Prostate gland (tissue), 2 donors: Measurements from ENCODE around the gene THRSP.

ENCODE experiments used
- POLR2A ChIP-seq: fragments of 450-650 bp; IDR thresholded peaks from one replicate; pipeline ENCODE4 v1.6.1; 2016; ENCODE audit warnings: antibody characterized with exemption, mild to moderate bottlenecking
- POLR2AphosphoS5 ChIP-seq: sonication (generic); formaldehyde crosslinking; IDR thresholded peaks from one replicate; pipeline ENCODE4 v1.6.1; 2017; ENCODE audit warnings: antibody characterized with exemption
- TF ChIP-seq, protein P1 (sequence below), 4 experiments: fragments of 200-600 bp in 2 of 4; fragments of 450-650 bp in 2 of 4; sonication (generic) in 2 of 4; IDR thresholded peaks; 1 replicate in 3 of 4; 2 replicates in 1 of 4; pipeline ENCODE4 v1.5.1; 2016 to 2019; ENCODE audit warnings: antibody characterized with exemption in 4 of 4, mild to moderate bottlenecking in 2 of 4, moderate library complexity in 2 of 4

DNA sequence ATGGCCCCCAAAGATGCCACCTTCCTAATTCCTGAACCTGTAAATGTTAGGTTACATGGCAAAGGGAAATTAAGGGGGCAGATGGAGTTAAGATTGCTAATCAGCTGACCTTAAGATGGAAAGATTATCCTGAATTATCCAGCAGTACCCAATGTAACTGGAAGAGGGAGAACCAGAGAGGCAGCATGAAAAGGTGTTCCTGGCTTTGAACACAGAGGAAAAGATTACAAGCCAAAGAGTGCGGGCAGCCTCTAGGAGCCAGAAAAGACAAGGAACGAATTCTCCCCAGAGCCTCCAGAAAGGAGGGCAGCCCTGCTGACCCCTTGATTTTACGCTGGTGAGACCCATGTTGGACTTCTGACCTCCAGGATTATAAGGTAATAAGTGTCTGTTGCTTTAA, 15.1 kb upstream of the THRSP start:
- TF ChIP-seq, protein P1, sequence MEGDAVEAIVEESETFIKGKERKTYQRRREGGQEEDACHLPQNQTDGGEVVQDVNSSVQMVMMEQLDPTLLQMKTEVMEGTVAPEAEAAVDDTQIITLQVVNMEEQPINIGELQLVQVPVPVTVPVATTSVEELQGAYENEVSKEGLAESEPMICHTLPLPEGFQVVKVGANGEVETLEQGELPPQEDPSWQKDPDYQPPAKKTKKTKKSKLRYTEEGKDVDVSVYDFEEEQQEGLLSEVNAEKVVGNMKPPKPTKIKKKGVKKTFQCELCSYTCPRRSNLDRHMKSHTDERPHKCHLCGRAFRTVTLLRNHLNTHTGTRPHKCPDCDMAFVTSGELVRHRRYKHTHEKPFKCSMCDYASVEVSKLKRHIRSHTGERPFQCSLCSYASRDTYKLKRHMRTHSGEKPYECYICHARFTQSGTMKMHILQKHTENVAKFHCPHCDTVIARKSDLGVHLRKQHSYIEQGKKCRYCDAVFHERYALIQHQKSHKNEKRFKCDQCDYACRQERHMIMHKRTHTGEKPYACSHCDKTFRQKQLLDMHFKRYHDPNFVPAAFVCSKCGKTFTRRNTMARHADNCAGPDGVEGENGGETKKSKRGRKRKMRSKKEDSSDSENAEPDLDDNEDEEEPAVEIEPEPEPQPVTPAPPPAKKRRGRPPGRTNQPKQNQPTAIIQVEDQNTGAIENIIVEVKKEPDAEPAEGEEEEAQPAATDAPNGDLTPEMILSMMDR (IDR thresholded peaks at IDR 0.05): no peak
- no peak for TF ChIP-seq POLR2A
- no peak for TF ChIP-seq POLR2AphosphoS5
